A549 (cell line): ENCODE measurements around the gene MAPT. TPM values are rescaled to one million over a fixed set of nuclear protein-coding genes. Genes with fewer than 3 reads are reported as not detected.

Source experiments
- ATAC-seq, 2 experiments: fragments of 200-7000 bp in 1 of 2; fragments of >200 bp in 1 of 2; cut with Nextera tagmentation in 1 of 2; cut with Tn5 transposase in 1 of 2; 3 replicates each; pipeline versions ENCODE4 v1.8.0 to v1.9.1; 2018 to 2020; ENCODE audit warnings: mild to moderate bottlenecking in 1 of 2, moderate library complexity in 1 of 2
- CTCF ChIA-PET: fragments of 300-600 bp; sonication (Branson Sonifier 250); formaldehyde crosslinking; extraction: SDS; loops from one replicate; lab custom pipeline; 2021; ENCODE audit warnings: antibody characterized with exemption, inconsistent platforms; lab: Yijun Ruan, JAX
- POLR2A ChIA-PET: fragments of 350-600 bp; formaldehyde crosslinking; extraction: SDS; loops from one replicate; lab custom pipeline; 2021; ENCODE audit warnings: antibody characterized with exemption, inconsistent platforms; lab: Yijun Ruan, JAX
- DNase-seq, 2 experiments: peaks; one replicate each; pipeline versions ENCODE4 v3.0.0 to v3.0.0-alpha.2; 2011 to 2016; ENCODE audit warnings: low read depth in 1 of 2, low spot score in 1 of 2
- FAIRE-seq: peaks from 2 replicates; lab custom pipeline; 2011; peaks lifted over from hg19 to GRCh38; lab: Jason Lieb, UNC
- H3K27ac ChIP-seq, 2 experiments: fragments of >200 bp; sonication (Bioruptor Twin); formaldehyde crosslinking; 3 replicates each; pipeline ENCODE4 v1.5.1; 2016 to 2017
- H3K4me1 ChIP-seq: fragments of >200 bp; sonication (Bioruptor Twin); formaldehyde crosslinking; 3 replicates; pipeline ENCODE4 v1.6.1; 2016
- H3K4me2 ChIP-seq: fragments of >200 bp; sonication (Bioruptor Twin); formaldehyde crosslinking; 3 replicates; pipeline ENCODE4 v1.6.1; 2016
- H3K4me3 ChIP-seq: fragments of >200 bp; sonication (Bioruptor Twin); formaldehyde crosslinking; 3 replicates; pipeline ENCODE4 v1.5.1; 2016
- H3K9me3 ChIP-seq: fragments of >200 bp; sonication (Bioruptor Twin); formaldehyde crosslinking; 3 replicates; pipeline ENCODE4 v1.6.1; 2016
- CHD2 ChIP-seq: fragments of 150-350 bp; IDR thresholded peaks from 2 replicates; pipeline ENCODE4 v1.6.1; 2014; ENCODE audit warnings: low read length; ENCODE audit not compliant: partially characterized antibody
- CHD4 ChIP-seq: fragments of 200-600 bp; sonication (generic); IDR thresholded peaks from 2 replicates; pipeline ENCODE4 v1.6.1; 2016; ENCODE audit warnings: antibody characterized with exemption, mild to moderate bottlenecking, borderline replicate concordance
- EHF ChIP-seq: fragments of 250-450 bp; sonication (Bioruptor Pico); IDR thresholded peaks from 2 replicates; pipeline ENCODE4 v1.5.0; 2020; ENCODE audit warnings: mild to moderate bottlenecking
- ESRRA ChIP-seq: fragments of 150-350 bp; IDR thresholded peaks from 2 replicates; pipeline ENCODE4 v1.6.1; 2014; ENCODE audit warnings: mild to moderate bottlenecking, low read length, borderline replicate concordance
- FOSL2 ChIP-seq, 2 experiments: fragments of 450-650 bp in 1 of 2; fragments of >200 bp in 1 of 2; sonication (Bioruptor Twin) in 1 of 2; formaldehyde crosslinking; IDR thresholded peaks; 2 replicates each; pipeline versions ENCODE4 v1.5.0 to v1.6.1; 2016 to 2020; ENCODE audit warnings: mild to moderate bottlenecking in 1 of 2, moderate library complexity in 1 of 2
- GATA3 ChIP-seq: IDR thresholded peaks from 2 replicates; pipeline ENCODE4 v1.6.1; 2012; ENCODE audit warnings: borderline replicate concordance
- HDAC2 ChIP-seq: fragments of 200-600 bp; sonication (generic); IDR thresholded peaks from 2 replicates; pipeline ENCODE4 v1.6.1; 2016
- MAFK ChIP-seq: fragments of 450-650 bp; IDR thresholded peaks from 2 replicates; pipeline ENCODE4 v1.6.1; 2014; ENCODE audit not compliant: partially characterized antibody
- MAX ChIP-seq: IDR thresholded peaks from 2 replicates; pipeline ENCODE4 v1.6.1; 2012
- MAZ ChIP-seq: fragments of 150-350 bp; IDR thresholded peaks from 2 replicates; pipeline ENCODE4 v1.6.1; 2014; ENCODE audit warnings: antibody characterized with exemption, low read depth, low read length, borderline replicate concordance
- NFE2L2 ChIP-seq: fragments of 150-350 bp; conservative IDR thresholded peaks from 2 replicates; pipeline ENCODE4 v1.6.1; 2014; ENCODE audit warnings: low read length
- NPAS2 ChIP-seq: fragments of 250-450 bp; sonication (Bioruptor Pico); IDR thresholded peaks from 2 replicates; pipeline ENCODE4 v1.8.0; 2022; ENCODE audit warnings: mild to moderate bottlenecking, moderate library complexity, borderline replicate concordance
- NR3C1 ChIP-seq: fragments of >200 bp; sonication (Bioruptor Twin); formaldehyde crosslinking; IDR thresholded peaks from 3 replicates; pipeline ENCODE4 v1.6.1; 2017
- PHF8 ChIP-seq: fragments of 200-600 bp; sonication (generic); IDR thresholded peaks from 2 replicates; pipeline ENCODE4 v1.6.1; 2016; ENCODE audit warnings: low read depth, mild to moderate bottlenecking, antibody characterized with exemption, moderate library complexity, borderline replicate concordance
- RARB ChIP-seq: fragments of 250-450 bp; sonication (Bioruptor Pico); IDR thresholded peaks from 2 replicates; pipeline ENCODE4 v1.8.0; 2021; ENCODE audit warnings: mild to moderate bottlenecking, moderate library complexity
- RFX5 ChIP-seq: fragments of 450-650 bp; IDR thresholded peaks from 2 replicates; pipeline ENCODE4 v1.7.1; 2014; ENCODE audit warnings: antibody characterized with exemption, mild to moderate bottlenecking, moderate library complexity
- RNF2 ChIP-seq: fragments of 200-600 bp; sonication (generic); IDR thresholded peaks from 2 replicates; pipeline ENCODE4 v1.6.1; 2016; ENCODE audit warnings: low read depth, mild to moderate bottlenecking, antibody characterized with exemption, moderate library complexity, borderline replicate concordance
- SREBF2 ChIP-seq: fragments of 450-650 bp; IDR thresholded peaks from 2 replicates; pipeline ENCODE4 v1.6.1; 2014; ENCODE audit warnings: mild to moderate bottlenecking, moderate library complexity
- TP53 ChIP-seq: fragments of 250-450 bp; sonication (Bioruptor Pico); IDR thresholded peaks from 2 replicates; pipeline ENCODE4 v1.5.0; 2021; ENCODE audit warnings: mild to moderate bottlenecking, moderate library complexity
- ZFP36 ChIP-seq: fragments of 450-650 bp; IDR thresholded peaks from 2 replicates; pipeline ENCODE4 v1.6.1; 2014; ENCODE audit warnings: borderline replicate concordance; ENCODE audit not compliant: partially characterized antibody
- ZNF302 ChIP-seq: fragments of 250-450 bp; sonication (Bioruptor Pico); IDR thresholded peaks from 2 replicates; pipeline ENCODE4 v1.9.0; 2021; ENCODE audit warnings: inconsistent platforms, mild to moderate bottlenecking, moderate library complexity
- ZSCAN20 ChIP-seq: fragments of 250-450 bp; sonication (Bioruptor Pico); IDR thresholded peaks from 2 replicates; pipeline ENCODE4 v1.8.0; 2022; ENCODE audit warnings: mild to moderate bottlenecking, moderate library complexity
- WGBS: methylation state at CpG from one replicate; pipeline ENCODE4 v1.1.6; 2017; ENCODE audit errors: missing lambda C conversion rate; 5-methylcytosine and 5-hydroxymethylcytosine counted together
- polyA plus RNA-seq, 4 experiments: library from polyadenylated mRNA; depleted of rRNA in 3 of 4; stranded (reverse); fragments of >200 nt; fragmentation: RNase III in 1 of 4; extraction: RNeasy Plus Mini Kit Qiagen cat#74134 plus additional on column Dnase treatment in 1 of 4; gene quantifications; 2 replicates in 3 of 4; 3 replicates in 1 of 4; pipeline ENCODE4 v1.2.3, GENCODE V29; 2011 to 2017
- TF ChIP-seq, protein P1 (sequence below): fragments of 250-450 bp; sonication (Bioruptor Pico); IDR thresholded peaks from 2 replicates; pipeline ENCODE4 v1.5.0; 2020; ENCODE audit warnings: low read depth, mild to moderate bottlenecking, moderate library complexity
- TF ChIP-seq, protein P2 (sequence below): fragments of 200-600 bp; sonication (generic); IDR thresholded peaks from 2 replicates; pipeline ENCODE4 v1.6.1; 2016; ENCODE audit warnings: antibody characterized with exemption, mild to moderate bottlenecking, moderate library complexity
- TF ChIP-seq, protein P3 (sequence below): fragments of 250-450 bp; sonication (Bioruptor Pico); IDR thresholded peaks from 2 replicates; pipeline ENCODE4 v1.5.0; 2021; ENCODE audit warnings: mild to moderate bottlenecking, moderate library complexity, borderline replicate concordance

The MAPT gene
- polyA plus RNA-seq, 2 of the 4 experiments (the other 2 are of a cell fraction) = 1.2 to 1.6 TPM

DNA sequence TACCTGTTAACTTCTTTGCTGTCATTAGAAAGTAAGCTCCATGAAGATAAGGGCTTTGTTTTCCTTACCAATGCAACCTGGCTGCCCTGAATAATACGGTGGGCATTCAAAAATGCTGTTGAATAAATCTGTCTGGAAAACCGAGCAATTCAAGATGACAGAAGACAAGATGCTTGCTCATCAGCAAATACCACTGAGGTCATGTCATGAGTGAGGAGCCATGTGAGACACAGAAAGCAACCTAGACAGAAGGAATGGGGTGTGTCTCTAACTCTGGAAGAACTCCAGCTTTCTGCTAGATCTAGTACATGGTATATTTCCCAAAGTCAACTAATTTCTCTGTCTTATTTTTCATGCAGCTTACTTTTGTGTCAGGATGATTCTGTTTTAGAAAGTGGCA is 168.9 kb downstream of the MAPT start:
- ChIA-PET POLR2A (interaction anchor here (0.7 to 1.0 kb wide), 3 partner anchors 36 to 204 kb away, joined by 3 to 5 read pairs (median 4); no protein-coding TSS in a partner anchor), CTCF (interaction anchor here (0.8 to 12.2 kb wide), 8 partner anchors 10 to 150 kb away, joined by 3 to 183 read pairs (median 4); partner anchors contain the start of gene KANSL1)
- no peak overlapping the region for H3K4me3 ChIP-seq
- DNase-seq (peak; percentile 84 to 87), ATAC-seq (peak; percentile 89 to 96), FAIRE-seq (peak; percentile 100)
- H3K4me1 ChIP-seq = peaks cover 68% of the 10 kb centered on the region
- peak overlapping the region; percentile 61 for H3K4me2 ChIP-seq
- no peak for TF ChIP-seq ESRRA
- no peak for TF ChIP-seq ZFP36
- no peak for TF ChIP-seq HDAC2
- TF ChIP-seq MAZ = no peak
- 0 out of 2 replicates have a peak, but pooled peaks have one; percentile 33 for TF ChIP-seq FOSL2 (IDR thresholded peaks at IDR 0.05)
- TF ChIP-seq FOSL2 (CRISPR knock-in tag; IDR thresholded peaks at IDR 0.05) = peak; percentile 67
- TF ChIP-seq, protein P1, sequence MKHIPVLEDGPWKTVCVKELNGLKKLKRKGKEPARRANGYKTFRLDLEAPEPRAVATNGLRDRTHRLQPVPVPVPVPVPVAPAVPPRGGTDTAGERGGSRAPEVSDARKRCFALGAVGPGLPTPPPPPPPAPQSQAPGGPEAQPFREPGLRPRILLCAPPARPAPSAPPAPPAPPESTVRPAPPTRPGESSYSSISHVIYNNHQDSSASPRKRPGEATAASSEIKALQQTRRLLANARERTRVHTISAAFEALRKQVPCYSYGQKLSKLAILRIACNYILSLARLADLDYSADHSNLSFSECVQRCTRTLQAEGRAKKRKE = no peak
- TF ChIP-seq GATA3 = peak; percentile 55; the same call in 1 of the 2 replicates
- peak; percentile 89 for TF ChIP-seq MAFK
- TF ChIP-seq MAX = peak; percentile 60; the same call in 1 of the 2 replicates
- 2% methylated on average over 2 of the region's 2 CpGs for WGBS
- H3K27ac ChIP-seq = peak overlapping the region; percentile 51 to 65; a peak in 4 of 6 replicates
- H3K9me3 ChIP-seq = no peaks in the 10 kb centered on the region

DNA sequence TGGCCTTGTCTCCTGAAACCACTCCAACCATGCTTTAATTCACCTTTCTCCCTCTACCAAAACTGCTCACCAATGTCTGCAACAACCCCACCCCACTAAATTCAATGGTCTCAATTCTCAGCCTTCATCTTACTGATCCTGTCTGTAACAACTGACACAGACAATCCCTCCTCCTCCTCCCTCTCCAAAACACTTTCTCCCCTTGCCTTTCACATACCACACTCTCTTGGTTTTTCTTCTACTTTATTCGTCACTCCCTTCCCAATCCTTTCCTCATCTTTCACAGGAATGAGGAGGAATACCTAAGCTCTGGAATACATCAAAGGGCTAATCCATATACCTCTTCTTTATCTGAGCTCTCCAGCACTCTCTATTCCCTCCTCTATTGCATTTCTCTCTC is 170.1 kb downstream of the MAPT start:
- POLR2A ChIA-PET = no interaction called here
- TF ChIP-seq EHF (CRISPR knock-in tag) (no peak), MAZ (no peak), RFX5 (no peak), NPAS2 (CRISPR knock-in tag) (no peak)
- TF ChIP-seq, protein P2, sequence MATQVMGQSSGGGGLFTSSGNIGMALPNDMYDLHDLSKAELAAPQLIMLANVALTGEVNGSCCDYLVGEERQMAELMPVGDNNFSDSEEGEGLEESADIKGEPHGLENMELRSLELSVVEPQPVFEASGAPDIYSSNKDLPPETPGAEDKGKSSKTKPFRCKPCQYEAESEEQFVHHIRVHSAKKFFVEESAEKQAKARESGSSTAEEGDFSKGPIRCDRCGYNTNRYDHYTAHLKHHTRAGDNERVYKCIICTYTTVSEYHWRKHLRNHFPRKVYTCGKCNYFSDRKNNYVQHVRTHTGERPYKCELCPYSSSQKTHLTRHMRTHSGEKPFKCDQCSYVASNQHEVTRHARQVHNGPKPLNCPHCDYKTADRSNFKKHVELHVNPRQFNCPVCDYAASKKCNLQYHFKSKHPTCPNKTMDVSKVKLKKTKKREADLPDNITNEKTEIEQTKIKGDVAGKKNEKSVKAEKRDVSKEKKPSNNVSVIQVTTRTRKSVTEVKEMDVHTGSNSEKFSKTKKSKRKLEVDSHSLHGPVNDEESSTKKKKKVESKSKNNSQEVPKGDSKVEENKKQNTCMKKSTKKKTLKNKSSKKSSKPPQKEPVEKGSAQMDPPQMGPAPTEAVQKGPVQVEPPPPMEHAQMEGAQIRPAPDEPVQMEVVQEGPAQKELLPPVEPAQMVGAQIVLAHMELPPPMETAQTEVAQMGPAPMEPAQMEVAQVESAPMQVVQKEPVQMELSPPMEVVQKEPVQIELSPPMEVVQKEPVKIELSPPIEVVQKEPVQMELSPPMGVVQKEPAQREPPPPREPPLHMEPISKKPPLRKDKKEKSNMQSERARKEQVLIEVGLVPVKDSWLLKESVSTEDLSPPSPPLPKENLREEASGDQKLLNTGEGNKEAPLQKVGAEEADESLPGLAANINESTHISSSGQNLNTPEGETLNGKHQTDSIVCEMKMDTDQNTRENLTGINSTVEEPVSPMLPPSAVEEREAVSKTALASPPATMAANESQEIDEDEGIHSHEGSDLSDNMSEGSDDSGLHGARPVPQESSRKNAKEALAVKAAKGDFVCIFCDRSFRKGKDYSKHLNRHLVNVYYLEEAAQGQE = no peak
- peak; percentile 63 for FAIRE-seq

DNA sequence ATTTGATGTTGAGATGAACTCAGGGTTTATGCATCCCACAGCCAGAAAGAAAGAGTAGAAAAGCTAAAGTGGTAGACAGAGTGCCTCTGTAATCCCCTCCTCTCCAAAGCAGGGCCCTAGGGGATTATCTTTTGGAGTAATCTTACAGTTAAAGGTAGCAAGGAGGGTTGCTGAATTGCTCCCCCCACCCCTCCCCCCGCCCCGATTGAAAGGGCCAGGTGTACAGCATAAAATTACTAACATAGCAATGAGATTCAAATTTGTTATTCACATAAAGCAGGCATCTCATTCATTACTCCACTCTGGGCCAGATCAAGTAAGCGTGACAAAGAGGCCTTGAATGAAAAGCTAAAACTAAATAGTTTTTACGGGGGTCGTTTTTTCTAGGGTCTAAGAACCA is 177.4 kb downstream of the MAPT start:
- Histone ChIP-seq H3K27ac (peak overlapping the region; percentile 23 to 44; a peak in 3 of 6 replicates), H3K9me3 (no peaks in the 10 kb centered on the region), H3K4me2 (peak overlapping the region; percentile 75; the same call in 2 of the 3 replicates), H3K4me3 (no peak overlapping the region), H3K4me1 (peaks cover 49% of the 10 kb centered on the region)
- no peak for DNase-seq
- no peak for FAIRE-seq
- no peak for TF ChIP-seq NR3C1
- no peak for TF ChIP-seq TP53 (CRISPR knock-in tag)
- TF ChIP-seq ZNF302 = no peak
- no peak for TF ChIP-seq MAX
- TF ChIP-seq, protein P3, sequence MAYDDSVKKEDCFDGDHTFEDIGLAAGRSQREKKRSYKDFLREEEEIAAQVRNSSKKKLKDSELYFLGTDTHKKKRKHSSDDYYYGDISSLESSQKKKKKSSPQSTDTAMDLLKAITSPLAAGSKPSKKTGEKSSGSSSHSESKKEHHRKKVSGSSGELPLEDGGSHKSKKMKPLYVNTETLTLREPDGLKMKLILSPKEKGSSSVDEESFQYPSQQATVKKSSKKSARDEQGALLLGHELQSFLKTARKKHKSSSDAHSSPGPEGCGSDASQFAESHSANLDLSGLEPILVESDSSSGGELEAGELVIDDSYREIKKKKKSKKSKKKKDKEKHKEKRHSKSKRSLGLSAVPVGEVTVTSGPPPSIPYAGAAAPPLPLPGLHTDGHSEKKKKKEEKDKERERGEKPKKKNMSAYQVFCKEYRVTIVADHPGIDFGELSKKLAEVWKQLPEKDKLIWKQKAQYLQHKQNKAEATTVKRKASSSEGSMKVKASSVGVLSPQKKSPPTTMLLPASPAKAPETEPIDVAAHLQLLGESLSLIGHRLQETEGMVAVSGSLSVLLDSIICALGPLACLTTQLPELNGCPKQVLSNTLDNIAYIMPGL (CRISPR knock-in tag) = no peak
- no peak for TF ChIP-seq GATA3
- no peak for TF ChIP-seq ZSCAN20 (CRISPR knock-in tag)
- no peak for TF ChIP-seq SREBF2
- TF ChIP-seq RNF2 = no peak
- TF ChIP-seq MAZ = no peak
- no peak for TF ChIP-seq ZFP36
- no peak for TF ChIP-seq CHD4
- TF ChIP-seq ESRRA = no peak
- TF ChIP-seq RARB (CRISPR knock-in tag) = no peak
- no peak for TF ChIP-seq PHF8
- no peak for TF ChIP-seq CHD2
- TF ChIP-seq RFX5 = no peak
- TF ChIP-seq NFE2L2 = no peak
- 81% methylated on average over 5 of the region's 5 CpGs for WGBS
- no peak for ATAC-seq
- ChIA-PET POLR2A (interaction anchor here (1.1 kb wide), 1 partner anchor 121 kb away, joined by 5 read pairs; the partner anchor contains the start of gene KANSL1), CTCF (interaction anchor here (1.1 to 3.4 kb wide), 5 partner anchors 9 to 143 kb away, joined by 3 to 21 read pairs (median 4); partner anchors contain the start of gene KANSL1)

More for the DNA sequence above, 170.1 kb downstream of the MAPT start:
- ATAC-seq (no peak), DNase-seq (no peak)
- Histone ChIP-seq H3K27ac (peak overlapping the region; percentile 48 to 51; a peak in 4 of 6 replicates), H3K4me1 (peaks cover 56% of the 10 kb centered on the region), H3K4me2 (peak overlapping the region; percentile 61), H3K4me3 (no peak overlapping the region), H3K9me3 (no peaks in the 10 kb centered on the region)
- CTCF ChIA-PET = interaction anchor here (5.2 to 12.2 kb wide), 2 partner anchors 19 to 129 kb away, joined by 28 to 183 read pairs; partner anchors contain the start of gene KANSL1
- WGBS = 79% methylated on average over 1 of the region's 1 CpG
